Cardiac muscle cell (in vitro differentiated cells and primary cell): ENCODE data around the gene TLK2. TPM values are rescaled to one million over a fixed set of nuclear protein-coding genes. Genes with fewer than 3 reads are reported as not detected.
"Not testable (repeated sequence)": the region's sequence is repeated elsewhere in the genome, so short reads cannot be mapped to it uniquely, and the experiment has no call there.

ENCODE experiments used
- DNase-seq, 2 donors: peaks; one replicate each; pipeline versions ENCODE4 v3.0.0 to v3.0.0-alpha.2; 2010 to 2017; ENCODE audit warnings: low read depth in 1 of 2, low spot score in 1 of 2
- H3K27ac ChIP-seq: fragments of 200-600 bp; sonication (generic); 2 replicates; pipeline ENCODE4 v1.5.1; 2016
- H3K27me3 ChIP-seq: fragments of 200-600 bp; sonication (generic); 2 replicates; pipeline ENCODE4 v1.6.0; 2016; ENCODE audit warnings: control low read depth
- H3K36me3 ChIP-seq: fragments of 200-600 bp; sonication (generic); 2 replicates; pipeline ENCODE4 v1.5.1; 2016; ENCODE audit warnings: control low read depth
- H3K4me1 ChIP-seq: fragments of 200-600 bp; sonication (generic); 2 replicates; pipeline ENCODE4 v1.8.1; 2017; ENCODE audit warnings: low read depth, mild to moderate bottlenecking, mixed run types
- H3K4me3 ChIP-seq: fragments of 200-600 bp; sonication (generic); 2 replicates; pipeline ENCODE4 v1.5.1; 2016; ENCODE audit warnings: mild to moderate bottlenecking
- H3K9me3 ChIP-seq: fragments of 200-600 bp; sonication (generic); 2 replicates; pipeline ENCODE4 v1.5.1; 2017; ENCODE audit warnings: low read depth, mild to moderate bottlenecking, control low read depth
- CTCF ChIP-seq: IDR thresholded peaks from 2 replicates; pipeline ENCODE4 v1.5.1; 2012; ENCODE audit warnings: low read depth, mild to moderate bottlenecking, low read length
- polyA plus RNA-seq: library from polyadenylated mRNA; unstranded; fragments of >200 nt; fragmentation: Nextera tagmentation; extraction: Ambion mirVana; gene quantifications from 2 replicates; pipeline ENCODE4 v1.2.1, GENCODE V29; 2016
- total RNA-seq: library from RNA; depleted of rRNA; stranded (reverse); fragments of >200 nt; gene quantifications from 2 replicates; pipeline ENCODE4 v1.2.3, GENCODE V29; 2016

TLK2 gene
- total and polyA plus RNA-seq, 2 experiments from 2014 or later: 36.8 to 43.1 TPM

- no peak overlapping the region for H3K4me3 ChIP-seq
- no peak for DNase-seq
- no peaks in the 10 kb centered on the region for H3K27me3 ChIP-seq
- TF ChIP-seq CTCF: no peak
- no peaks in the 10 kb centered on the region for H3K9me3 ChIP-seq
- no peak overlapping the region for H3K27ac ChIP-seq
- H3K36me3 ChIP-seq: no peaks in the 10 kb centered on the region
- no peaks in the 10 kb centered on the region for H3K4me1 ChIP-seq
These were observed 22.6 kb upstream of the TLK2 start for GRCh38 chr17:62456016-62456415.

- not testable (repeated sequence) for H3K9me3 ChIP-seq, H3K27me3 ChIP-seq, H3K27ac ChIP-seq, DNase-seq, H3K4me3 ChIP-seq, H3K36me3 ChIP-seq, H3K4me1 ChIP-seq
These were observed 20.1 kb upstream of the TLK2 start for GRCh38 chr17:62458483-62458882.

- H3K4me3 ChIP-seq, H3K9me3 ChIP-seq, H3K27ac ChIP-seq, H3K36me3 ChIP-seq, DNase-seq, H3K27me3 ChIP-seq, H3K4me1 ChIP-seq: not testable (repeated sequence)
These were observed 14.2 kb upstream of the TLK2 start for GRCh38 chr17:62464422-62464821.

GRCh38 chr17:62465271-62465670, 13.4 kb upstream of the TLK2 start:
- not testable (repeated sequence) for H3K27ac ChIP-seq, H3K4me3 ChIP-seq, H3K36me3 ChIP-seq, H3K27me3 ChIP-seq, H3K9me3 ChIP-seq, DNase-seq, H3K4me1 ChIP-seq

- not testable (repeated sequence) for H3K9me3 ChIP-seq, H3K4me1 ChIP-seq, H3K36me3 ChIP-seq, H3K4me3 ChIP-seq, H3K27me3 ChIP-seq
- DNase-seq: peak; percentile 28 to 66
- H3K27ac ChIP-seq: peak overlapping the region; percentile 44
These were observed 7.8 kb upstream of the TLK2 start for GRCh38 chr17:62470666-62471379.

- not testable (repeated sequence) for H3K36me3 ChIP-seq, H3K4me3 ChIP-seq, H3K9me3 ChIP-seq, H3K4me1 ChIP-seq, H3K27me3 ChIP-seq, DNase-seq
- peak overlapping the region; percentile 44 for H3K27ac ChIP-seq
These were observed 7.2 kb upstream of the TLK2 start for GRCh38 chr17:62471380-62471880.

- H3K27me3 ChIP-seq, H3K36me3 ChIP-seq, H3K4me3 ChIP-seq, H3K9me3 ChIP-seq, H3K4me1 ChIP-seq, DNase-seq: not testable (repeated sequence)
- H3K27ac ChIP-seq: peak overlapping the region; percentile 43
These were observed 5.3 kb upstream of the TLK2 start for GRCh38 chr17:62473030-62473982.

GRCh38 chr17:62477111-62477510, 1.5 kb upstream of the TLK2 start:
- H3K9me3 ChIP-seq, H3K4me1 ChIP-seq, DNase-seq, H3K36me3 ChIP-seq, H3K27me3 ChIP-seq: not testable (repeated sequence)
- peak overlapping the region; percentile 93 for H3K4me3 ChIP-seq
- peak overlapping the region; percentile 100 for H3K27ac ChIP-seq

- Histone ChIP-seq H3K4me3 (peak overlapping the region; percentile 93), H3K27ac (peak overlapping the region; percentile 100)
- H3K4me1 ChIP-seq, H3K9me3 ChIP-seq, H3K27me3 ChIP-seq, H3K36me3 ChIP-seq: not testable (repeated sequence)
- peak in 1 of 2 donors; percentile 6 for DNase-seq
These were observed 762 bp upstream of the TLK2 start for GRCh38 chr17:62477718-62478408.

GRCh38 chr17:62478880-62479638, 434 bp downstream of the TLK2 start:
- not testable (repeated sequence) for H3K9me3 ChIP-seq
- peak; percentile 16 to 52 for DNase-seq

GRCh38 chr17:62479639-62480258, 1.1 kb downstream of the TLK2 start:
- H3K4me1 ChIP-seq, H3K9me3 ChIP-seq, H3K36me3 ChIP-seq, H3K27me3 ChIP-seq: not testable (repeated sequence)
- H3K4me3 ChIP-seq: peak overlapping the region; percentile 93
- DNase-seq: peak; percentile 20
- H3K27ac ChIP-seq: peak overlapping the region; percentile 100

More at GRCh38 chr17:62478880-62479638, 434 bp downstream of the TLK2 start:
- Histone ChIP-seq H3K27ac (peak overlapping the region; percentile 100), H3K4me3 (peak overlapping the region; percentile 93)
- H3K4me1 ChIP-seq, H3K27me3 ChIP-seq, H3K36me3 ChIP-seq: not testable (repeated sequence)
